GM23338 (cell line): Measurements from ENCODE around the gene GFI1B. TPM values are rescaled to one million over a fixed set of nuclear protein-coding genes. Genes with fewer than 3 reads are reported as not detected.

Experiments used
- ATAC-seq: fragments of 200-7000 bp; cut with Tn5 transposase; 3 replicates; pipeline ENCODE4 v1.9.1; 2020
- DNase-seq: peaks from one replicate; pipeline ENCODE4 v3.0.0-alpha.2; 2015; ENCODE audit warnings: low spot score
- H2AFZ ChIP-seq: fragments of 200-600 bp; sonication (generic); 2 replicates; pipeline ENCODE4 v1.8.0; 2016; ENCODE audit warnings: antibody characterized with exemption, mild to moderate bottlenecking, moderate library complexity
- H3F3A ChIP-seq: fragments of 200-600 bp; sonication (generic); replicated peaks from 2 replicates; pipeline ENCODE4 v1.8.0; 2017; ENCODE audit warnings: antibody characterized with exemption, mixed run types, low read depth
- H3K27ac ChIP-seq: fragments of 200-600 bp; sonication (generic); 2 replicates; pipeline ENCODE4 v1.6.1; 2016; ENCODE audit warnings: low read depth
- H3K27me3 ChIP-seq: fragments of 200-600 bp; sonication (generic); 2 replicates; pipeline ENCODE4 v1.8.0; 2016; ENCODE audit warnings: mild to moderate bottlenecking, mixed run types, moderate library complexity; ENCODE audit not compliant: insufficient read depth
- H3K36me3 ChIP-seq: fragments of 200-600 bp; sonication (generic); 2 replicates; pipeline ENCODE4 v1.8.0; 2016; ENCODE audit warnings: mild to moderate bottlenecking; ENCODE audit not compliant: insufficient read depth
- H3K4me1 ChIP-seq: fragments of 200-600 bp; sonication (generic); 2 replicates; pipeline ENCODE4 v1.8.0; 2016; ENCODE audit warnings: mild to moderate bottlenecking, moderate library complexity; ENCODE audit not compliant: insufficient read depth
- H3K4me2 ChIP-seq: fragments of 200-600 bp; sonication (generic); 2 replicates; pipeline ENCODE4 v1.7.1; 2017; ENCODE audit warnings: mixed run types
- H3K4me3 ChIP-seq: fragments of 200-600 bp; sonication (generic); 2 replicates; pipeline ENCODE4 v1.6.1; 2016; ENCODE audit warnings: mixed run types
- H3K79me2 ChIP-seq: fragments of 200-600 bp; sonication (generic); replicated peaks from 2 replicates; pipeline ENCODE4 v1.8.0; 2017; ENCODE audit warnings: mild to moderate bottlenecking; ENCODE audit not compliant: insufficient read depth
- H3K9me2 ChIP-seq: fragments of 200-600 bp; sonication (generic); 2 replicates; pipeline ENCODE4 v1.8.0; 2017; ENCODE audit not compliant: insufficient read depth
- H4K20me1 ChIP-seq: fragments of 200-600 bp; sonication (generic); replicated peaks from 2 replicates; pipeline ENCODE4 v1.8.0; 2017; ENCODE audit warnings: mild to moderate bottlenecking; ENCODE audit not compliant: insufficient read depth
- H3K27ac Mint-ChIP-seq: 2 replicates; pipeline ENCODE4 v1.8.0; 2020; ENCODE audit warnings: inconsistent platforms, mild to moderate bottlenecking, moderate library complexity, mixed read lengths
- H3K27me3 Mint-ChIP-seq: 3 replicates; pipeline ENCODE4 v1.8.0; 2022; ENCODE audit warnings: low read depth, mild to moderate bottlenecking, moderate library complexity, mixed read lengths, inconsistent platforms; ENCODE audit not compliant: insufficient read depth, poor library complexity
- H3K36me3 Mint-ChIP-seq: 3 replicates; pipeline ENCODE4 v1.8.0; 2021; ENCODE audit warnings: low read depth, mild to moderate bottlenecking, inconsistent platforms, moderate library complexity, mixed read lengths
- H3K4me1 Mint-ChIP-seq: 3 replicates; pipeline ENCODE4 v1.8.0; 2020; ENCODE audit warnings: mild to moderate bottlenecking, inconsistent platforms, mixed read lengths
- H3K4me3 Mint-ChIP-seq: 3 replicates; pipeline ENCODE4 v1.8.0; 2021; ENCODE audit warnings: moderate library complexity, mild to moderate bottlenecking, inconsistent platforms, mixed read lengths
- H3K9me3 Mint-ChIP-seq: 3 replicates; pipeline ENCODE4 v1.8.0; 2020; ENCODE audit warnings: moderate library complexity, mild to moderate bottlenecking, inconsistent platforms, mixed read lengths
- CREB1 ChIP-seq: fragments of 250-450 bp; sonication (Bioruptor Pico); IDR thresholded peaks from 2 replicates; pipeline ENCODE4 v1.5.0; 2020; ENCODE audit warnings: low read depth, mild to moderate bottlenecking, moderate library complexity
- CTCF ChIP-seq, 2 experiments: fragments of 200-600 bp in 1 of 2; sonication (generic) in 1 of 2; conservative IDR thresholded peaks; 2 replicates each; pipeline versions ENCODE4 v1.5.1 to v1.6.1; 2016 to 2017; ENCODE audit warnings: antibody characterized with exemption in 2 of 2, low read depth in 2 of 2, mild to moderate bottlenecking in 2 of 2, moderate library complexity in 1 of 2
- EZH2 ChIP-seq: fragments of 200-600 bp; sonication (generic); IDR thresholded peaks from one replicate; pipeline ENCODE4 v1.8.0; 2017; ENCODE audit warnings: antibody characterized with exemption, mild to moderate bottlenecking, low read depth; ENCODE audit not compliant: unreplicated experiment
- EZH2phosphoT487 ChIP-seq: fragments of 200-600 bp; sonication (generic); IDR thresholded peaks from one replicate; pipeline ENCODE4 v1.8.1; 2018; ENCODE audit warnings: antibody characterized with exemption; ENCODE audit not compliant: unreplicated experiment
- JUNB ChIP-seq: IDR thresholded peaks from one replicate; pipeline ENCODE4 v1.6.1; 2016; ENCODE audit warnings: antibody characterized with exemption; ENCODE audit not compliant: unreplicated experiment
- NANOG ChIP-seq: IDR thresholded peaks from 2 replicates; pipeline ENCODE4 v1.6.1; 2016; ENCODE audit warnings: antibody characterized with exemption, borderline replicate concordance
- POLR2AphosphoS5 ChIP-seq: IDR thresholded peaks from 2 replicates; pipeline ENCODE4 v1.6.1; 2016; ENCODE audit warnings: antibody characterized with exemption, low read depth
- STAT1 ChIP-seq: IDR thresholded peaks from one replicate; pipeline ENCODE4 v1.6.1; 2016; ENCODE audit warnings: antibody characterized with exemption; ENCODE audit not compliant: unreplicated experiment
- ZNF114 ChIP-seq: fragments of 250-450 bp; sonication (Bioruptor Pico); IDR thresholded peaks from 2 replicates; pipeline ENCODE4 v1.5.0; 2020; ENCODE audit warnings: mild to moderate bottlenecking, moderate library complexity
- ZNF331 ChIP-seq: fragments of 250-450 bp; sonication (Bioruptor Pico); IDR thresholded peaks from 2 replicates; pipeline ENCODE4 v1.5.0; 2020; ENCODE audit warnings: low read depth, mild to moderate bottlenecking, moderate library complexity
- polyA plus RNA-seq: library from polyadenylated mRNA; unstranded; fragments of >200 nt; fragmentation: Nextera tagmentation; extraction: Ambion mirVana; gene quantifications from 2 replicates; pipeline ENCODE4 v1.2.1, GENCODE V29; 2016
- total RNA-seq: library from RNA; depleted of rRNA; stranded (reverse); fragments of >200 nt; shearing (Covaris generic); gene quantifications from 2 replicates; pipeline ENCODE4 v1.2.3, GENCODE V29; 2014
- TF ChIP-seq, protein P1 (sequence below): fragments of 250-450 bp; sonication (Bioruptor Pico); IDR thresholded peaks from 2 replicates; pipeline ENCODE4 v1.5.0; 2020; ENCODE audit warnings: mild to moderate bottlenecking, moderate library complexity
- TF ChIP-seq, protein P2 (sequence below): IDR thresholded peaks from one replicate; pipeline ENCODE4 v1.6.1; 2018; ENCODE audit warnings: antibody characterized with exemption; ENCODE audit not compliant: unreplicated experiment
- TF ChIP-seq, protein P3 (sequence below): IDR thresholded peaks from 2 replicates; pipeline ENCODE4 v1.6.1; 2016; ENCODE audit warnings: antibody characterized with exemption

GFI1B gene
- total and polyA plus RNA-seq, 2 experiments from 2014 or later, result 0.38 TPM; not detected in 1

GRCh38 chr9:132976571-132976970 lies 1.9 kb upstream of the GFI1B start:
- Mint-ChIP-seq H3K27me3 (peaks cover 31% of the 10 kb centered on the region), H3K36me3 (no peaks in the 10 kb centered on the region), H3K4me3 (no peak overlapping the region), H3K4me1 (peaks cover 15% of the 10 kb centered on the region), H3K27ac (no peak overlapping the region), H3K9me3 (no peaks in the 10 kb centered on the region; the same call in 2 of the 3 replicates)
- TF ChIP-seq ZNF331 (CRISPR knock-in tag), result no peak
- TF ChIP-seq EZH2, result no peak
- TF ChIP-seq CTCF (conservative IDR thresholded peaks at IDR 0.05; ENCODE audit: low read depth in 2 of 2), result no peak
- TF ChIP-seq ZNF114 (CRISPR knock-in tag), result no peak
- TF ChIP-seq, protein P1, sequence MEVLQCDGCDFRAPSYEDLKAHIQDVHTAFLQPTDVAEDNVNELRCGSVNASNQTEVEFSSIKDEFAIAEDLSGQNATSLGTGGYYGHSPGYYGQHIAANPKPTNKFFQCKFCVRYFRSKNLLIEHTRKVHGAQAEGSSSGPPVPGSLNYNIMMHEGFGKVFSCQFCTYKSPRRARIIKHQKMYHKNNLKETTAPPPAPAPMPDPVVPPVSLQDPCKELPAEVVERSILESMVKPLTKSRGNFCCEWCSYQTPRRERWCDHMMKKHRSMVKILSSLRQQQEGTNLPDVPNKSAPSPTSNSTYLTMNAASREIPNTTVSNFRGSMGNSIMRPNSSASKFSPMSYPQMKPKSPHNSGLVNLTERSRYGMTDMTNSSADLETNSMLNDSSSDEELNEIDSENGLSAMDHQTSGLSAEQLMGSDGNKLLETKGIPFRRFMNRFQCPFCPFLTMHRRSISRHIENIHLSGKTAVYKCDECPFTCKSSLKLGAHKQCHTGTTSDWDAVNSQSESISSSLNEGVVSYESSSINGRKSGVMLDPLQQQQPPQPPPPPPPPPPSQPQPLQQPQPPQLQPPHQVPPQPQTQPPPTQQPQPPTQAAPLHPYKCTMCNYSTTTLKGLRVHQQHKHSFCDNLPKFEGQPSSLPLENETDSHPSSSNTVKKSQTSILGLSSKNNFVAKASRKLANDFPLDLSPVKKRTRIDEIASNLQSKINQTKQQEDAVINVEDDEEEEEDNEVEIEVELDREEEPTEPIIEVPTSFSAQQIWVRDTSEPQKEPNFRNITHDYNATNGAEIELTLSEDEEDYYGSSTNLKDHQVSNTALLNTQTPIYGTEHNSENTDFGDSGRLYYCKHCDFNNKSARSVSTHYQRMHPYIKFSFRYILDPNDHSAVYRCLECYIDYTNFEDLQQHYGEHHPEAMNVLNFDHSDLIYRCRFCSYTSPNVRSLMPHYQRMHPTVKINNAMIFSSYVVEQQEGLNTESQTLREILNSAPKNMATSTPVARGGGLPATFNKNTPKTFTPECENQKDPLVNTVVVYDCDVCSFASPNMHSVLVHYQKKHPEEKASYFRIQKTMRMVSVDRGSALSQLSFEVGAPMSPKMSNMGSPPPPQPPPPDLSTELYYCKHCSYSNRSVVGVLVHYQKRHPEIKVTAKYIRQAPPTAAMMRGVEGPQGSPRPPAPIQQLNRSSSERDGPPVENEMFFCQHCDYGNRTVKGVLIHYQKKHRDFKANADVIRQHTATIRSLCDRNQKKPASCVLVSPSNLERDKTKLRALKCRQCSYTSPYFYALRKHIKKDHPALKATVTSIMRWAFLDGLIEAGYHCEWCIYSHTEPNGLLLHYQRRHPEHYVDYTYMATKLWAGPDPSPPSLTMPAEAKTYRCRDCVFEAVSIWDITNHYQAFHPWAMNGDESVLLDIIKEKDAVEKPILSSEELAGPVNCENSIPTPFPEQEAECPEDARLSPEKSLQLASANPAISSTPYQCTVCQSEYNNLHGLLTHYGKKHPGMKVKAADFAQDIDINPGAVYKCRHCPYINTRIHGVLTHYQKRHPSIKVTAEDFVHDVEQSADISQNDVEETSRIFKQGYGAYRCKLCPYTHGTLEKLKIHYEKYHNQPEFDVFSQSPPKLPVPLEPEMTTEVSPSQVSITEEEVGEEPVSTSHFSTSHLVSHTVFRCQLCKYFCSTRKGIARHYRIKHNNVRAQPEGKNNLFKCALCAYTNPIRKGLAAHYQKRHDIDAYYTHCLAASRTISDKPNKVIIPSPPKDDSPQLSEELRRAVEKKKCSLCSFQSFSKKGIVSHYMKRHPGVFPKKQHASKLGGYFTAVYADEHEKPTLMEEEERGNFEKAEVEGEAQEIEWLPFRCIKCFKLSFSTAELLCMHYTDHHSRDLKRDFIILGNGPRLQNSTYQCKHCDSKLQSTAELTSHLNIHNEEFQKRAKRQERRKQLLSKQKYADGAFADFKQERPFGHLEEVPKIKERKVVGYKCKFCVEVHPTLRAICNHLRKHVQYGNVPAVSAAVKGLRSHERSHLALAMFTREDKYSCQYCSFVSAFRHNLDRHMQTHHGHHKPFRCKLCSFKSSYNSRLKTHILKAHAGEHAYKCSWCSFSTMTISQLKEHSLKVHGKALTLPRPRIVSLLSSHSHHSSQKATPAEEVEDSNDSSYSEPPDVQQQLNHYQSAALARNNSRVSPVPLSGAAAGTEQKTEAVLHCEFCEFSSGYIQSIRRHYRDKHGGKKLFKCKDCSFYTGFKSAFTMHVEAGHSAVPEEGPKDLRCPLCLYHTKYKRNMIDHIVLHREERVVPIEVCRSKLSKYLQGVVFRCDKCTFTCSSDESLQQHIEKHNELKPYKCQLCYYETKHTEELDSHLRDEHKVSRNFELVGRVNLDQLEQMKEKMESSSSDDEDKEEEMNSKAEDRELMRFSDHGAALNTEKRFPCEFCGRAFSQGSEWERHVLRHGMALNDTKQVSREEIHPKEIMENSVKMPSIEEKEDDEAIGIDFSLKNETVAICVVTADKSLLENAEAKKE (CRISPR knock-in tag), result no peak
- no peak for TF ChIP-seq JUNB
- no peak for TF ChIP-seq CREB1 (CRISPR knock-in tag)
- no peak for TF ChIP-seq STAT1
- TF ChIP-seq POLR2AphosphoS5, result no peak
- TF ChIP-seq, protein P2, sequence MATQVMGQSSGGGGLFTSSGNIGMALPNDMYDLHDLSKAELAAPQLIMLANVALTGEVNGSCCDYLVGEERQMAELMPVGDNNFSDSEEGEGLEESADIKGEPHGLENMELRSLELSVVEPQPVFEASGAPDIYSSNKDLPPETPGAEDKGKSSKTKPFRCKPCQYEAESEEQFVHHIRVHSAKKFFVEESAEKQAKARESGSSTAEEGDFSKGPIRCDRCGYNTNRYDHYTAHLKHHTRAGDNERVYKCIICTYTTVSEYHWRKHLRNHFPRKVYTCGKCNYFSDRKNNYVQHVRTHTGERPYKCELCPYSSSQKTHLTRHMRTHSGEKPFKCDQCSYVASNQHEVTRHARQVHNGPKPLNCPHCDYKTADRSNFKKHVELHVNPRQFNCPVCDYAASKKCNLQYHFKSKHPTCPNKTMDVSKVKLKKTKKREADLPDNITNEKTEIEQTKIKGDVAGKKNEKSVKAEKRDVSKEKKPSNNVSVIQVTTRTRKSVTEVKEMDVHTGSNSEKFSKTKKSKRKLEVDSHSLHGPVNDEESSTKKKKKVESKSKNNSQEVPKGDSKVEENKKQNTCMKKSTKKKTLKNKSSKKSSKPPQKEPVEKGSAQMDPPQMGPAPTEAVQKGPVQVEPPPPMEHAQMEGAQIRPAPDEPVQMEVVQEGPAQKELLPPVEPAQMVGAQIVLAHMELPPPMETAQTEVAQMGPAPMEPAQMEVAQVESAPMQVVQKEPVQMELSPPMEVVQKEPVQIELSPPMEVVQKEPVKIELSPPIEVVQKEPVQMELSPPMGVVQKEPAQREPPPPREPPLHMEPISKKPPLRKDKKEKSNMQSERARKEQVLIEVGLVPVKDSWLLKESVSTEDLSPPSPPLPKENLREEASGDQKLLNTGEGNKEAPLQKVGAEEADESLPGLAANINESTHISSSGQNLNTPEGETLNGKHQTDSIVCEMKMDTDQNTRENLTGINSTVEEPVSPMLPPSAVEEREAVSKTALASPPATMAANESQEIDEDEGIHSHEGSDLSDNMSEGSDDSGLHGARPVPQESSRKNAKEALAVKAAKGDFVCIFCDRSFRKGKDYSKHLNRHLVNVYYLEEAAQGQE, result no peak
- TF ChIP-seq, protein P3, sequence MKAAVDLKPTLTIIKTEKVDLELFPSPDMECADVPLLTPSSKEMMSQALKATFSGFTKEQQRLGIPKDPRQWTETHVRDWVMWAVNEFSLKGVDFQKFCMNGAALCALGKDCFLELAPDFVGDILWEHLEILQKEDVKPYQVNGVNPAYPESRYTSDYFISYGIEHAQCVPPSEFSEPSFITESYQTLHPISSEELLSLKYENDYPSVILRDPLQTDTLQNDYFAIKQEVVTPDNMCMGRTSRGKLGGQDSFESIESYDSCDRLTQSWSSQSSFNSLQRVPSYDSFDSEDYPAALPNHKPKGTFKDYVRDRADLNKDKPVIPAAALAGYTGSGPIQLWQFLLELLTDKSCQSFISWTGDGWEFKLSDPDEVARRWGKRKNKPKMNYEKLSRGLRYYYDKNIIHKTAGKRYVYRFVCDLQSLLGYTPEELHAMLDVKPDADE, result no peak
- TF ChIP-seq NANOG, result no peak
- TF ChIP-seq EZH2phosphoT487, result no peak
- no peaks in the 10 kb centered on the region for H3K79me2 ChIP-seq
- DNase-seq, result no peak
- H3F3A ChIP-seq, result no peaks in the 10 kb centered on the region
- ATAC-seq, result no peak
- H3K4me2 ChIP-seq, result no peak overlapping the region
- 0 out of 2 replicates have a peak, but pooled peaks cover 3% of the 10 kb centered on the region for H4K20me1 ChIP-seq
- peaks cover 11% of the 10 kb centered on the region; the same call in 1 of the 2 replicates for H3K4me1 ChIP-seq
- peaks cover 24% of the 10 kb centered on the region for H3K27me3 ChIP-seq
- no peak overlapping the region for H2AFZ ChIP-seq
- no peak overlapping the region for H3K27ac ChIP-seq
- no peaks in the 10 kb centered on the region for H3K9me2 ChIP-seq
- no peak overlapping the region for H3K4me3 ChIP-seq
- no peaks in the 10 kb centered on the region for H3K36me3 ChIP-seq
